Caco-2 (cell line): ENCODE measurements around the gene EPRS1. TPM values are rescaled to one million over a fixed set of nuclear protein-coding genes. Genes with fewer than 3 reads are reported as not detected.
A peak's percentile ranks its signal among the peaks of the same experiment; 100 is the strongest.

Experiments used
- BruUV-seq: library from RNA; stranded (reverse); fragments of 400-500 nt; replicated peaks from 2 replicates; lab custom pipeline; 2021; lab: Mats Ljungman, UMichigan
- CTCF ChIA-PET: fragments of 300-600 bp; sonication (Branson Sonifier 250); formaldehyde crosslinking; loops from one replicate; lab custom pipeline; 2022; ENCODE audit warnings: antibody characterized with exemption; lab: Charles Lee
- POLR2A ChIA-PET: fragments of 300-600 bp; sonication (Branson Sonifier 250); formaldehyde crosslinking; loops from one replicate; lab custom pipeline; 2022; ENCODE audit warnings: antibody characterized with exemption; lab: Charles Lee
- DNase-seq, 2 experiments: peaks; one replicate each; pipeline versions ENCODE4 v3.0.0 to v3.0.0-alpha.2; 2020 to 2022
- H3K27me3 ChIP-seq: replicated peaks from 2 replicates; pipeline ENCODE4 v1.6.0; 2011; ENCODE audit warnings: low read length; ENCODE audit not compliant: control insufficient read depth, insufficient read depth
- H3K36me3 ChIP-seq: 2 replicates; pipeline ENCODE4 v1.5.1; 2011; ENCODE audit warnings: low read length; ENCODE audit not compliant: control insufficient read depth, insufficient read depth
- H3K4me1 ChIP-seq: fragments of 250-450 bp; sonication (Bioruptor Pico); 2 replicates; pipeline ENCODE4 v1.5.1; 2020; ENCODE audit warnings: mild to moderate bottlenecking
- H3K4me3 ChIP-seq: 2 replicates; pipeline ENCODE4 v1.5.1; 2011; ENCODE audit warnings: low read depth, mild to moderate bottlenecking, control low read depth, low read length
- H3K9me3 ChIP-seq: fragments of 250-450 bp; sonication (Bioruptor Pico); 2 replicates; pipeline ENCODE4 v1.5.1; 2020; ENCODE audit warnings: mild to moderate bottlenecking, moderate library complexity
- H3K27ac Mint-ChIP-seq: one replicate; pipeline ENCODE4 v1.8.0; 2022; ENCODE audit warnings: mixed read lengths; ENCODE audit not compliant: unreplicated experiment
- H3K27me3 Mint-ChIP-seq: one replicate; pipeline ENCODE4 v1.8.0; 2022; ENCODE audit warnings: mixed read lengths; ENCODE audit not compliant: insufficient read depth, unreplicated experiment
- H3K36me3 Mint-ChIP-seq: one replicate; pipeline ENCODE4 v1.8.0; 2022; ENCODE audit warnings: mild to moderate bottlenecking, mixed read lengths; ENCODE audit not compliant: insufficient read depth, unreplicated experiment
- H3K4me1 Mint-ChIP-seq: one replicate; pipeline ENCODE4 v1.8.0; 2022; ENCODE audit warnings: low read depth, mixed read lengths; ENCODE audit not compliant: unreplicated experiment
- H3K4me3 Mint-ChIP-seq: one replicate; pipeline ENCODE4 v1.8.0; 2022; ENCODE audit warnings: mild to moderate bottlenecking, moderate library complexity, mixed read lengths; ENCODE audit not compliant: unreplicated experiment
- H3K9me3 Mint-ChIP-seq: one replicate; pipeline ENCODE4 v1.8.0; 2022; ENCODE audit warnings: mixed read lengths; ENCODE audit not compliant: unreplicated experiment
- CTCF ChIP-seq, 2 experiments: fragments of 200-600 bp in 1 of 2; IDR thresholded peaks; 1 replicate in 1 of 2; 2 replicates in 1 of 2; pipeline versions ENCODE4 v1.5.1 to v1.8.0; 2011 to 2022; ENCODE audit warnings: antibody characterized with exemption in 1 of 2, control low read depth in 1 of 2, inconsistent platforms in 1 of 2, low read depth in 1 of 2, low read length in 1 of 2, mild to moderate bottlenecking in 1 of 2, moderate library complexity in 1 of 2; ENCODE audit not compliant: insufficient read depth in 1 of 2, severe bottlenecking in 1 of 2, unreplicated experiment in 1 of 2
- intact Hi-C: fragments of 100-400 bp; cut with micrococcal nuclease; formaldehyde crosslinking; loops from one replicate; pipeline ENCODE4 v1.10.0; 2022; ENCODE audit not compliant: unreplicated experiment
- total RNA-seq: library from RNA; stranded (reverse); gene quantifications from 2 replicates; pipeline ENCODE4 v1.2.3, GENCODE V29; 2022

Gene EPRS1
- total RNA-seq, 1 experiment from 2014 or later = 215 TPM

DNA sequence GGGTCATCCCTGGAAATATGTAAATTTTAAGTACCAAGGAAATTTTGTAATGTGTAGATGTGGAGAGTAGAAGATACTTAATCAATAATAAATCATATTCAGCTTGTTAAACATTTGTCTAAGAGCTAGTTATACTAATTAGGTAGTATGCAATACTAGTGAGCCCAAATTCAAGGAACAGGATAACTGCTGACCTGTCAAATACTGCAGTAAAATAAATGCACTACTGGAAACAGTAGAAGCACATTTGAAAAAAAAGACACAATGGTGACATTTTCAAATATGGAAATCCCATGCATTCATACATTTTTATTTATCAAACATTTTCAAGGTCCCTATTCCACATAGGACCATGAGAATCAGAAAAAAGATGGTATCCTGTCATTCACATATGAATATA, 27.2 kb downstream of the EPRS1 start:
- intact Hi-C loops = no loop called here
- Mint-ChIP-seq H3K27me3 (no peaks in the 10 kb centered on the region), H3K4me3 (no peak overlapping the region), H3K9me3 (no peaks in the 10 kb centered on the region), H3K27ac (no peak overlapping the region), H3K4me1 (peaks cover 5% of the 10 kb centered on the region), H3K36me3 (peaks cover 93% of the 10 kb centered on the region)
- Histone ChIP-seq H3K4me1 (no peaks in the 10 kb centered on the region), H3K4me3 (no peak overlapping the region), H3K27me3 (no peaks in the 10 kb centered on the region), H3K9me3 (no peaks in the 10 kb centered on the region), H3K36me3 (no peaks in the 10 kb centered on the region; the same call in 1 of the 2 replicates)
- CTCF ChIA-PET = no interaction called here
- POLR2A ChIA-PET = no interaction called here
- TF ChIP-seq CTCF (IDR thresholded peaks at IDR 0.05; ENCODE audit: insufficient read depth in 1 of 2, low read depth in 1 of 2, low read length in 1 of 2, severe bottlenecking in 1 of 2, unreplicated experiment in 1 of 2) = no peak
- no TSS peak for BruUV-seq
- no peak for DNase-seq

DNA sequence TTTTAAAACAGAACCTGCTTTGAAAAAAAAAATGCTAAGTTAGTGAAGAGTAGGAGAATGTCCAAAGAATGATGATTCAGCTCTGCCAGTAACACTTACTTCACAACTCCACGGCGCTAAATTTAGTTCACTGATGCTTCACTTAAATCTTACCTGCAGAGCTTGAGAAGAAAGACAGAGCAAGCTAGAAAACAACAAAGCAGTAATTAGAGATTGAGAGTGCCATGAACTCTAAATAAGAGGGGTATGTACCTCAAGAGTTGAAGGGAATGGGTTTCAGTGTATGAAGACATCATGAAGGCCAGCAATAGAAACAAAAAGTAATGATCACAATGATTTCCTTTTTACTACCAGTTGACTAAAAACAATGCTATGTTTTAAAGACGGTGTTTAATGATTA, 32.8 kb downstream of the EPRS1 start:
- Mint-ChIP-seq H3K36me3 (peaks cover 91% of the 10 kb centered on the region), H3K4me3 (no peak overlapping the region), H3K27ac (no peak overlapping the region), H3K4me1 (peaks cover 5% of the 10 kb centered on the region), H3K27me3 (no peaks in the 10 kb centered on the region), H3K9me3 (no peaks in the 10 kb centered on the region)
- no peaks in the 10 kb centered on the region; the same call in 1 of the 2 replicates for H3K36me3 ChIP-seq
- H3K27me3 ChIP-seq = no peaks in the 10 kb centered on the region
- H3K9me3 ChIP-seq = no peaks in the 10 kb centered on the region
- intact Hi-C loops = no loop called here
- POLR2A ChIA-PET = no interaction called here
- H3K4me3 ChIP-seq = no peak overlapping the region
- no peak for DNase-seq
- CTCF ChIA-PET = no interaction called here
- TF ChIP-seq CTCF (IDR thresholded peaks at IDR 0.05; ENCODE audit: insufficient read depth in 1 of 2, low read depth in 1 of 2, low read length in 1 of 2, severe bottlenecking in 1 of 2, unreplicated experiment in 1 of 2) = no peak
- BruUV-seq = no TSS peak
- H3K4me1 ChIP-seq = no peaks in the 10 kb centered on the region

DNA sequence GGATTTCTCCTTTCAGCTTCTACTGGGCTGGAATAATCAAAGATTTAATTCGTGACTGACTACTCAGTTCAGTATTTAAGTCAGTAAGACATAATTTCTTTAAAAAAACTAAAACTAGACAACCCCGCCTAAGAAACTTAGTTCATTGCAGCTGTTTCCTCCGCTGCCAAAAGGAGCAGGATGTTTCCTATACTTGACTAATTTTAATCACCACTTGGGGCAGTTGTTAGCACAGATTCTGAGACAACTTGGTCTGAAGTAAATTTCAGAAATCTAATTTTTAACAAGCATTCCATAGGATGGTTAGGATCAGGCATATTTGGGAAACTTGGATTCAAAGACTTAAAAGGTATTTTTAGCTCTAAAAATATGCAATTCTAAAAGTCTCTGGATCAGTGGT, 34.0 kb downstream of the EPRS1 start:
- Mint-ChIP-seq H3K9me3 (no peaks in the 10 kb centered on the region), H3K27me3 (no peaks in the 10 kb centered on the region), H3K4me1 (peaks cover 5% of the 10 kb centered on the region), H3K27ac (no peak overlapping the region), H3K36me3 (peaks cover 93% of the 10 kb centered on the region), H3K4me3 (no peak overlapping the region)
- peak in 1 of 2 experiments; percentile 14 for TF ChIP-seq CTCF (IDR thresholded peaks at IDR 0.05; ENCODE audit: insufficient read depth in 1 of 2, low read depth in 1 of 2, low read length in 1 of 2, severe bottlenecking in 1 of 2, unreplicated experiment in 1 of 2)
- CTCF ChIA-PET = interaction anchor here (0.6 kb wide), 1 partner anchor 80 kb away, joined by 5 read pairs; no protein-coding TSS in a partner anchor
- Histone ChIP-seq H3K4me3 (no peak overlapping the region), H3K36me3 (no peaks in the 10 kb centered on the region; the same call in 1 of the 2 replicates), H3K9me3 (no peaks in the 10 kb centered on the region), H3K27me3 (no peaks in the 10 kb centered on the region), H3K4me1 (no peaks in the 10 kb centered on the region)
- DNase-seq = no peak
- intact Hi-C loops = no loop called here
- BruUV-seq = no TSS peak
- POLR2A ChIA-PET = no interaction called here
